ENCODE data around the gene DEFB129.

The DEFB129 gene

DNA sequence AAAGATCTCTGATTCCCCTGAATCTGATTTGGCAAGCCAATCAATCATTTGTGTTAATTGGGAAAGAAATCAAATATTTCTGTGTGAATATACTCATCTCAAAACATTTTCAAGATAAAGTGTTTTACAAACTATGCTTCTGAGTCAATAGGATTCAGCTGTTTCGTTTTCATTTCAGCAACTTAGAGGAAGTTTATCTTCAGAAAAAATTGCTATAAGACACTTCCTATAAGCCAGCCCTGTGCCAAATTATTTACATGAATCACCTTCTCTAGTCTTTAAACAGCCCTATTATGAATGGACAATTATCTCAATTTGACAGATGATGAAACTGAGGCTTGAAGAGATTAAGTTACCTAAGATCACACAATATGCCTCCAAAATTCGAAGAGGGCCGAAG, 10.9 kb downstream of the DEFB129 start:
- Histone ChIP-seq H3K27ac (ENCODE audit: low read length) (no peak overlapping the region), H4K20me1 (ENCODE audit: insufficient read depth, low read length) (no peaks in the 10 kb centered on the region), H3K9me2 (replicated peaks; ENCODE audit: insufficient read depth, low read length) (no peaks in the 10 kb centered on the region), H3K36me3 (replicated peaks; ENCODE audit: insufficient read depth, low read length) (no peaks in the 10 kb centered on the region), H3F3A (ENCODE audit: insufficient read depth, low read length) (no peaks in the 10 kb centered on the region), H3K27me3 (replicated peaks; ENCODE audit: insufficient read depth, low read length) (no peaks in the 10 kb centered on the region), H3K9ac (ENCODE audit: low read length) (no peak overlapping the region), H3K9me3 (replicated peaks; ENCODE audit: insufficient read depth, low read length) (no peaks in the 10 kb centered on the region), H3K4me3 (ENCODE audit: low read length) (peak overlapping the region; percentile 20; the same call in 1 of the 2 replicates), H3K4me1 (ENCODE audit: low read length) (peaks cover 5% of the 10 kb centered on the region; the same call in 1 of the 2 replicates), H2AFZ (ENCODE audit: low read length) (peak overlapping the region; percentile 59), H3K79me2 (ENCODE audit: low read length) (no peaks in the 10 kb centered on the region), H3K4me2 (ENCODE audit: low read depth, low read length) (peak overlapping the region; percentile 39; the same call in 1 of the 2 replicates)
- DNase-seq, result no peak
- TF ChIP-seq EZH2phosphoT487 (IDR thresholded peaks at IDR 0.05; ENCODE audit: low read length) (no peak), EZH2 (optimal IDR thresholded peaks at IDR 0.05; ENCODE audit: low read depth, low read length) (no peak)
- TF ChIP-seq, protein P1, sequence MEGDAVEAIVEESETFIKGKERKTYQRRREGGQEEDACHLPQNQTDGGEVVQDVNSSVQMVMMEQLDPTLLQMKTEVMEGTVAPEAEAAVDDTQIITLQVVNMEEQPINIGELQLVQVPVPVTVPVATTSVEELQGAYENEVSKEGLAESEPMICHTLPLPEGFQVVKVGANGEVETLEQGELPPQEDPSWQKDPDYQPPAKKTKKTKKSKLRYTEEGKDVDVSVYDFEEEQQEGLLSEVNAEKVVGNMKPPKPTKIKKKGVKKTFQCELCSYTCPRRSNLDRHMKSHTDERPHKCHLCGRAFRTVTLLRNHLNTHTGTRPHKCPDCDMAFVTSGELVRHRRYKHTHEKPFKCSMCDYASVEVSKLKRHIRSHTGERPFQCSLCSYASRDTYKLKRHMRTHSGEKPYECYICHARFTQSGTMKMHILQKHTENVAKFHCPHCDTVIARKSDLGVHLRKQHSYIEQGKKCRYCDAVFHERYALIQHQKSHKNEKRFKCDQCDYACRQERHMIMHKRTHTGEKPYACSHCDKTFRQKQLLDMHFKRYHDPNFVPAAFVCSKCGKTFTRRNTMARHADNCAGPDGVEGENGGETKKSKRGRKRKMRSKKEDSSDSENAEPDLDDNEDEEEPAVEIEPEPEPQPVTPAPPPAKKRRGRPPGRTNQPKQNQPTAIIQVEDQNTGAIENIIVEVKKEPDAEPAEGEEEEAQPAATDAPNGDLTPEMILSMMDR (IDR thresholded peaks at IDR 0.05; ENCODE audit: low read length), result no peak

DNA sequence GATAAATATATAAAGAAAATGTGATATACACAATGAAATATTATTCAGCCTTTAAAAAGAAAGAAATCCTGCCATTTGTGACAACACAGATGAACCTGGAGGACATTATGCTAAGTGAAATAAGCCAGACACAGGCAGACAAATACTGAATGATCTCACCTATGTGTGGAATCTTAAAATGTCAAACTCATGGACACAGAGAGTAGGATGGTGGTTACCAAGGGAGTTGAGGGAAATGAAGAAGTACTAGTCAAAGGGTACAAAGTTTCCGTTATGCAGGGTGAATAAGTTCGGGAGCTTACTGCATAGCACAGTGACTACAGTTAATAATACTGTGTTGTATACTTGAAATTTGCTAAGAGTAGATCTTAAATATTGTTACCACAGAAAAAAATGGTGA, 15.8 kb downstream of the DEFB129 start:
- Histone ChIP-seq H3K4me2 (ENCODE audit: low read depth, low read length) (no peak overlapping the region), H3K9ac (ENCODE audit: low read length) (no peak overlapping the region), H3K36me3 (replicated peaks; ENCODE audit: insufficient read depth, low read length) (no peaks in the 10 kb centered on the region), H3K4me3 (ENCODE audit: low read length) (no peak overlapping the region), H3K9me2 (replicated peaks; ENCODE audit: insufficient read depth, low read length) (no peaks in the 10 kb centered on the region), H3K27me3 (replicated peaks; ENCODE audit: insufficient read depth, low read length) (no peaks in the 10 kb centered on the region), H4K20me1 (ENCODE audit: insufficient read depth, low read length) (no peaks in the 10 kb centered on the region), H2AFZ (ENCODE audit: low read length) (no peak overlapping the region), H3K9me3 (replicated peaks; ENCODE audit: insufficient read depth, low read length) (no peaks in the 10 kb centered on the region), H3F3A (ENCODE audit: insufficient read depth, low read length) (no peaks in the 10 kb centered on the region), H3K79me2 (ENCODE audit: low read length) (no peaks in the 10 kb centered on the region), H3K27ac (ENCODE audit: low read length) (no peak overlapping the region), H3K4me1 (ENCODE audit: low read length) (no peaks in the 10 kb centered on the region)
- DNase-seq, result no peak
- TF ChIP-seq EZH2phosphoT487 (IDR thresholded peaks at IDR 0.05; ENCODE audit: low read length), result no peak
- TF ChIP-seq EZH2 (optimal IDR thresholded peaks at IDR 0.05; ENCODE audit: low read depth, low read length), result no peak
- TF ChIP-seq, protein P1 (IDR thresholded peaks at IDR 0.05; ENCODE audit: low read length), result no peak

DNA sequence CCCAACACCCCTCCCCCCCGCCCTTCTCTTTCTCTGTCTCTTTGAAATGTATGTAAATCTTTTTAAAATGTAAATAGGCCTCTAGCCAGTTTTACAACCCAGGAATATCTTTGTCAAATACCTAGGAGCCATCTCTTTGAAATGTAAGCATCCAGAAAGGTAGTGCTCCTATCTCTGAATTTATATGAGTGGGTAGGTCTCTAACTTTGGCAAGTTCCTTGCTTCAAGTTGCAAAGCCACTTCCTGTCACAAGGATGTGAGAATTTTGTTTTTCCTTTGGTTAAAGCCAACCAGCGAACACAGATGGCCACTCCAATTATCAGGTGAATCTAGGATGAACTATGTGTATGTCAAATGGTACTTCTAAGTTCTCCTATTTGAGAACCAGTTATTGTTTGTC, 24.3 kb downstream of the DEFB129 start:
- Histone ChIP-seq H2AFZ (ENCODE audit: low read length) (no peak overlapping the region), H3K79me2 (ENCODE audit: low read length) (no peaks in the 10 kb centered on the region), H3K27me3 (replicated peaks; ENCODE audit: insufficient read depth, low read length) (no peaks in the 10 kb centered on the region), H3K9me3 (replicated peaks; ENCODE audit: insufficient read depth, low read length) (no peaks in the 10 kb centered on the region), H3K36me3 (replicated peaks; ENCODE audit: insufficient read depth, low read length) (no peaks in the 10 kb centered on the region), H3K4me3 (ENCODE audit: low read length) (no peak overlapping the region), H3K9me2 (replicated peaks; ENCODE audit: insufficient read depth, low read length) (no peaks in the 10 kb centered on the region), H4K20me1 (ENCODE audit: insufficient read depth, low read length) (no peaks in the 10 kb centered on the region), H3K9ac (ENCODE audit: low read length) (no peak overlapping the region), H3K4me2 (ENCODE audit: low read depth, low read length) (no peak overlapping the region), H3F3A (ENCODE audit: insufficient read depth, low read length) (no peaks in the 10 kb centered on the region), H3K27ac (ENCODE audit: low read length) (no peak overlapping the region), H3K4me1 (ENCODE audit: low read length) (no peaks in the 10 kb centered on the region)
- TF ChIP-seq, protein P1 (IDR thresholded peaks at IDR 0.05; ENCODE audit: low read length), result no peak
- DNase-seq, result no peak

Data from MM.1S (cell line).